Measurements from ENCODE around the gene LRCH1.

DNA sequence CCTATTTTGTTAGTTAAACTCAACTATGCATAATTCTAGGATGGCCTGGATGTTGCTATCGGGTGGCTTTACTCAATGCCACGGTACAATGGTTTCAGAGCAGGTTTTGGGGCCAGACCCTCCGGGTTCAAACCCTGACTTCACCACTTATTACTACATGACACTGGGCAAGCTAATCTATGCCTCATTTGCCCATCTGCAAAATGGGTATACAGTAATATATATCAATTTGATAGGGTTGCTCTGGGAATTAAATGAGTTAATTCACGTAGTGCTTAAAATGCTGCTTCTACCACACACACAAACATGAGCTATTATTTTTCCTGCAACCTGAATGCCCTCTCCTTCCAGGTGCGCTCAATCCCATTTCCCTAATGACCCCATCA lies 243.2 kb downstream of the LRCH1 start:
- TF ChIP-seq, protein P1, sequence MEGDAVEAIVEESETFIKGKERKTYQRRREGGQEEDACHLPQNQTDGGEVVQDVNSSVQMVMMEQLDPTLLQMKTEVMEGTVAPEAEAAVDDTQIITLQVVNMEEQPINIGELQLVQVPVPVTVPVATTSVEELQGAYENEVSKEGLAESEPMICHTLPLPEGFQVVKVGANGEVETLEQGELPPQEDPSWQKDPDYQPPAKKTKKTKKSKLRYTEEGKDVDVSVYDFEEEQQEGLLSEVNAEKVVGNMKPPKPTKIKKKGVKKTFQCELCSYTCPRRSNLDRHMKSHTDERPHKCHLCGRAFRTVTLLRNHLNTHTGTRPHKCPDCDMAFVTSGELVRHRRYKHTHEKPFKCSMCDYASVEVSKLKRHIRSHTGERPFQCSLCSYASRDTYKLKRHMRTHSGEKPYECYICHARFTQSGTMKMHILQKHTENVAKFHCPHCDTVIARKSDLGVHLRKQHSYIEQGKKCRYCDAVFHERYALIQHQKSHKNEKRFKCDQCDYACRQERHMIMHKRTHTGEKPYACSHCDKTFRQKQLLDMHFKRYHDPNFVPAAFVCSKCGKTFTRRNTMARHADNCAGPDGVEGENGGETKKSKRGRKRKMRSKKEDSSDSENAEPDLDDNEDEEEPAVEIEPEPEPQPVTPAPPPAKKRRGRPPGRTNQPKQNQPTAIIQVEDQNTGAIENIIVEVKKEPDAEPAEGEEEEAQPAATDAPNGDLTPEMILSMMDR (conservative IDR thresholded peaks at IDR 0.05): no peak
- no peak for TF ChIP-seq EZH2 (IDR thresholded peaks at IDR 0.05; ENCODE audit: low read depth)

Data from PC-9 (cell line).